GM19467 (cell line): ENCODE results near the gene PSG6.
"Not testable (repeated sequence)": the region's sequence is repeated elsewhere in the genome, so short reads cannot be mapped to it uniquely, and the experiment has no call there.

Experiments
- ATAC-seq: cut with Tn5 transposase; IDR thresholded peaks from one replicate; pipeline ENCODE4 v1.9.1; 2021; ENCODE audit warnings: mild to moderate bottlenecking, moderate library complexity; ENCODE audit not compliant: unreplicated experiment

PSG6 gene

DNA sequence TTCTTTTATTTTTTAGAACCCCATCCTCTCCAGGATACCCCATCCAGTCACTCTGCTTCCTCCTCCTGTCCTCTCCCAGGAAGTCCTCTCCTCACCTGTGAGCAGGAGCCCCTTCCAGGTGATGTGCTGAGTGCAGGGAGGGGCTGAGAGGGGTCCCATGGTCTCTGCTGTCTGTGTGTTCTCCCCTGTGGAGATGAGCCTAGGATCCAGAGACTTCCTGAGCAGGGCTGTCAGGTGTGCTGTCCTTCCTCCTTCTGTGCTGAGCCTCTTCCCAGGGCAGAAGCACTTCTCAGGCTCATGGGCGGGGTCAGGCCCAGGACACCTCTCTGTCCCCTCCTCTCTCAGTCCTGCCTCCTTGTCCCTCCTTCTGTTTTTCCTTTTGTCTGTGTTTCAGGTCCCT is at the start of gene PSG6:
Gene PSG6 (minus strand): TSS at position 261 of the 400 bp plus-strand sequence. CDS start 102 bp downstream, at position 159.
- not testable (repeated sequence) for ATAC-seq

DNA sequence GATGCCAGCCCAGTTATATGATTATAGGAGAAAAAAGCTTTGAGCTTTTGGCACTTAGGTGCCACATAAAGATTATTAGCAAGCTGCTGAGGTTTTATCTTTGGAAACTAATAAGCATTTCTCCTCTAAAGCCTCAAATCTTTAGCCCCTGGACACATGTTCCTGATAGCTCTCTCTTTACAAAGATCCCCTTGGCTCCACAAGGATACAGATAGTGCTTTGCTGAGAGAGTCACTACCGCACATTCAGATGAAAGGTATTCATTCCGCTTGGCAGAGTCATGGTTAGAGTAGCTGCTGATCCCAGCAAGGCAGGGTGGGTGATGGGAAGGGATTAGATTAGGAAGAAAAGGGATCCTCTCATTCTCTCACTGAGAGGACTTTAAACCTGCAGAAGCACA is 47.5 kb upstream of the PSG6 start:
- ATAC-seq: no peak

DNA sequence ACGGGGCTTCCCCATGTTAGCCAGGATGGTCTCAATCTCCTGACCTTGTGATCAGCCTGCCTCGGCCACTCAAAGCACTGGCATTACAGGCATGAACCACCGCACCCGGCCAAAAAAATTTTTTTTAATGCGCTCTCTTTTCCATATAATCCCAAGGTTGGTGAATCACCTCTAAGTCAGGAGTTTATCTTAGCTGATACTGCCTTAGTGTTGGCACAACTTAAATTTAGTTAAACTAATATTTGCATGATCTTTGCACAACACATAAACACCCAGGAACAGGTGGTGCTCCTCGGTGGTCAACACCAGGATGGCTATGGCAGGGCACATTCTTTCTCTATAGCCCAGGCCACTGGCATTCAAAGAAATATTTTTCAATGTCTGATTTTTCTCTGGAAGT is 43.4 kb upstream of the PSG6 start:
- ATAC-seq: no peak

DNA sequence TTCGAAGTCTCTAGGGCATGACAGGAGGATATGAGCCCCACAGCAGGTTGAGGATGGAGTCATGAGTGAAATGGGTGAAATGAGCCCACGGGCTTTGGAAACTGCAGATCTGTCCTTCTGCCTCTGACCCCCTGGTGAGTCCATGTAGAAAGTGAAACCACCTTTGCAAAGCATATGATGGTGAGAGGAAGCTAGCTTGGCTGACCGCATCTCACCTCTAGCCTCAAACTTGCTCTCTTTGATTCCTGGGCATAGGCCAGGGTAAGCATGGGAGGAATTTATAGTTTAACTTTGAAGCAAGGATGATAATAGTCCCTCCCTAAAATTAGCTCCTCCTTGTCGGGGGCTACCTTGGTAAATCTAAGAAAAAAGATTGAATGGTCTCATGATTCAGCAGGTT is 34.4 kb upstream of the PSG6 start:
- ATAC-seq: not testable (repeated sequence)

DNA sequence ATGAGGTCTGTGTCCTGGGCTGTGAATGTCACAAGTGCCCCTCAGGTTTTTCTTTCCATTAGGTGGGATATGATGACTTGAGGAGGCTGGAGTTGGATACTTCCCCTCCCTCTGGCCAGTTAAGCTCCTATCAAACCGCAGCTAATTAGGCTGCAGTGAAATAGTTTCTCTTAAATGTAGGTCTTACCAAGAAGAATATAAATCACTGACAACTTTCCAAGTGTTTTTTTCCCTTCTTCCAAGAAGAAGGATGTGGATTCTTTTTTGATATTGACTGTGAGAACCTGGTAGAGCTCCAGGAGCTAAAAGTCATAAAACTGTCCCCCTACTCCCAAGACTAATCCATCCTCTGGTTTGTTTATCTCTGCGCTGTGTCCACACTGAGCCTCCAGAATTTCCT is 33.8 kb upstream of the PSG6 start:
- ATAC-seq: not testable (repeated sequence)

DNA sequence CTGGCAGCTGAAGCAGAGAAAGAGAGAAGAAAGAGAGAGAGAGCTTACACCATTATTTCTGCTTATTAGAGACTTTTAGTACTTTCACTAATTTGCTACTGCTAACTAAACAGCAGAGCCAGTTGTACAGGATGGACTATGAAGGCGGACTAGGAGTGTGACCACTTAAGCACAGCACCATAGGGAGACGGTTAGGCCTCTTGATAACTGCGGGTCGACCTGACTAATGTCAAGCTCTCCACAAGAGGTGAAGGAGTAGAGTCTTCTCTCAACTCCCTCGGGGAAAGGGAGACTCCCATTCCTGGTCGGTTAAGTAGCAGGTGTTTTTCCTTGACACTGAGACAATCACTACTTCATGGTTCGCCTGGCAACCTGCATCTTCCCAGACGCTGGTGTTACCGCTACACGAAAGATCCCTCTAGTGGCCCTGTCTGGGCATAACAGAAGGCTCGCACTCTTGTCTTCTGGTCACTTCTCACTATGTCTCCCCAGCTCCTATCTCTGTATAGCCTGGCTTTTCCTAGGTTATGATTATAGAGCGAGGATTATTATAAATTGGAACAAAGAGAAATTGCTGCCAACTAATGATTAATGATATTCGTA is 24.6 kb upstream of the PSG6 start:
- ATAC-seq: no peak

DNA sequence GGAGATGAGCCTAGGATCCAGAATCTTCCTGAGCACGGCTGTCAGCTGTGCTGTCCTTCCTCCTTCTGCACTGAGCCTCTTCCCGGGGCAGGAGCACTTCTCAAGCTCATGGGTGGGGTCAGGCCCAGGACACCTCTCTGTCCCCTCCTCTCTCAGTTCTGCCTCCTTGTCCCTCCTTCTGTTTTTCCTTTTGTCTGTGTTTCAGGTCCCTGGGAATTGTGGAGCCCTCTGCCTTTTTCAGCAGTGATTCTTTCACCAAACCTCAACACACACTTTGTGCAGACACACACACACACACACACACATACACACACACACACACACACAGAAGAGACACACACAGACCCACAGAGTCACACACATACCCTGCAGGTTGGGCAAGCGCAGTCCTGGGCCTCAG is 19.4 kb upstream of the PSG6 start, which contains the start of gene PSG7:
Gene PSG7 (minus strand): TSS at position 101 of the 400 bp plus-strand sequence. CDS start 131 bp downstream, outside the sequence.
- ATAC-seq: not testable (repeated sequence)

DNA sequence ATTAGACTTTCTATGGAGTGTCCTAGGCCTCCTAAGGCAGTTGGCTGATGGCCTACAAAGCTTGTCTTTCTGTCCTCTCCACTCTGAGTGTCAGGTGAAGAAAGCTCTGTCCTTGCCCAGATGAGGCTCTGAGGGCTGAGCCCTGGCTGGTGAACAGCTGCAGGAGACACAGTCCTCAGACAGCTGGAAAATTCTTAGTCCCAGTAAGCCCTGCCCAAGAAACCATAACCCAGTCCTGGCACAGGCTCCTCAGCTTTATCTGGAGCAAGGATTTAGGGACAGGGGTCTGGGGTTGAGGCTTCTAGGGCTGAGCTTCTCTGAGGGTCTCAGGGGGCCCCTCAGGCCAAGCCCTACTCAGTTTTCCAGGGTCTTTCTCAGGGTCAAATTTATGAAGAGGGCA is 17.0 kb upstream of the PSG6 start:
- ATAC-seq: not testable (repeated sequence)

DNA sequence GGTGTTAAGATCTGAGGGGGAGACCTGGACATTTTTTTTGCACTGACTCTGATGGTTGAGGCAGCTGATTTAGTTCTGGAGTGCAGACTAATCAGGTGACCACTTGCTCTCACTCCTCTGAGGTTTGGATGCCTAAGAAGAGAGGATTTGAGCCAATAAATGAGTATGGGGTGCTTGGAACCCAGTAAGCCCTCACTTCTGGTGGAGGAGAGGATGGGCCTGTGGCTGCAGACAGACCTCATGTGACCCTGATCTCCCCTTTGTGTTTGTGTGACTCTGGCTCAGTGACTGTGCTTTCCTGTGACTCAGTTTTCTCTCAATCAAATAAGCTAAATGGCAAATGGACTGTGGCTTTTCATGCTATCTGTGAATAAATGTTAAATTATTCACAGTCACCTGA is 16.5 kb upstream of the PSG6 start:
- not testable (repeated sequence) for ATAC-seq

DNA sequence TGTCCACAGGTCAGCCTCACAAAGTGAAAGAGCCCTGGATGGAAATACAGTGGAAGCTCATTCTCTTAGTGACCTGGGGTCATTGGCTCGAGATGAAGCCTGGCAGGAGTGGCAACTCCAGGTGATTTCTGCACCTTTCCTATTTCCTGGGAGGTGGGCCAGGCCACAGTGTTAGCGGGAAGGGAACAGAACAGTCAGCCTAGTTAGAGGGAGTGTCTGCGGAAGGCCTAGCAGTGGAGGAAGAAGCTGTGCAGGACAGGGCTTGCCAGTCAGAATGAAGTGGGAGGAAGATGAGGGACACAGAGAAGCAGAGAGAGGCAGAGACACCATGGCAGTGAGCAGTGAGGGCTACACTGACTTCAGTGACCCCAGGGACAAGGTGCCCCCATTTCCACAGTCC is 15.7 kb upstream of the PSG6 start:
- ATAC-seq: not testable (repeated sequence)

DNA sequence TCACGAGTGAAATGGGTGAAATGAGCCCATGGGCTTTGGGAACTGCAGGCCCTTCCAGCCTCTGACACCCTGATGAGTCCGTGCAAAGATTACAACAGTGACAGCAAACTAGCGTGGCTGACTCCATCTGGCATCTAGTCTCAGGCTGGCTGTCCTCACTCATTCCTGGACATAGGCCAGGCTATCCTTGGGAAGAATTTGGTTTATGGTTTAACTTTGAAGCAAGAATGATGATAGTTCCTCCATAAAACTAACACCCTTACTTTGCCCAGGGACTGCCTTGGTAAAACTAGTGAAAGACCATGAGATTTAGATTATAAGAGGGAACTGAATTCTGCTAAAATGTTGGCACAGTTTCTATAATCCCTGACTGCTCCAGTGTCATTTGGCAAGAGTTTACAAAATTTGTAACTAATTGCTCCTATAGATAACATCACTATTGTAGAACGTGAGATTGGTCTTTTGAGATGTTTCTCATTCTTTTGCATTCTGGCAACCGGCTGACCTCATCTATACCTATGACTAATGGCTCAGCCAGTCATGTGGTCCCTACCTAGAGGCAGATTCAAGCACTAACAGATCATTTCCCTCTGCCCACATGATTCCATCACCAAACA is 14.9 kb upstream of the PSG6 start:
- not testable (repeated sequence) for ATAC-seq

DNA sequence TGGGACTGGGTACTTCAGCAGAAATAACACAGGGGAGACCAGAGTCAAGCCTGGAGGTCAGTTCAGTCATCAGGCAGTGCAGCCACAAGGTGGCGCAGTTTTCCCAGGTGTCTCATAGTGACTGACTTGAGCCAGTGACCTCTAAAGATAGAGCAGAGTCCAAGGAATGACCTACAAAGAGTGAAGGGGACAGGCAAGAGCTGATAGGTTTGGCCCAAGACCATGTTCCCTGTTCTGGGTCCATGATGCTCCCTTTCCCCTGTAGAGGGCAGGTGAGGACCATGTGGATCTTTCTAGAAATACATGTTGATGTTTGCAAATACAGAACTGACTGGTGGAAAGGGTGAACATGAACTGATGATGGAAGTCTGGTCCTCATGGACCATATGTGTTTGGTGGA is 12.5 kb upstream of the PSG6 start:
- ATAC-seq: not testable (repeated sequence)

DNA sequence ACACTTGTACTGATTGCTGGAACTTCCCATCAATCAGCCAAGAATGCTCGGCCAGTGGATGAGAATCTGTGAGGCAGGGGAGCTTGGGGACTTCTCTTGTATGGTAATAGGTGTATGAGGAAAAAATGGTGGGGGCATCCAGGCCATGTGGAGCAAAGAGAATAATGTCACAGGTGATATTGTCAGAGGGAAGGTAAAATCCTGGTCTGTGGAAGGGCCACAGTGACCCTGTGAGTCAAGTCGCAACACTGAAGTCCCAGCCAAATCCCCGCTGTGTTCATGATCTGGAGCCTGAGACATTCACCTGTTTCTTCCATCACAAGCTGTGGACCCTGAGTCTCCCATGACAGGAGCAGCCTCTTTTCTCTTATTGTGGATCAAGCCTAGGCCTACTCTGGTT is 11.2 kb upstream of the PSG6 start:
- no peak for ATAC-seq

DNA sequence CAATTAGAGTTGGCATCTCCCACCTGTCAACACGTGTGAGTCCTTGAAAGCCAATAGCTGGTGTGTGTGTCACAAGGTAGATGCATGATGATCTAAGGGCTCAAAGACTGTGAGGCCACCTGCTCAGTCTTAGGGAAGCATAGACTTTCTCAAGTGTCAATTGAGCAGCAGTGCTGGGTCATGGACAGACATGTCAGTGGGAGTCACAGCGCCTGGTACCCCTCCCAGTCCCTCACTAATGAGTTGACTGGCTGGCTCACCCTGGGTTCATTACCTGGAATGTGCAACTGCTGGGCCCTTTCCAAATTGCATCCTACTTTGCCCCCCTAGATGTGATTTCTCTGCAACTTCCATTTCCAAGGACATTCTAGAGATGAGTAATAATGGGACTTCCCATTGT is 9.1 kb upstream of the PSG6 start:
- ATAC-seq: no peak

DNA sequence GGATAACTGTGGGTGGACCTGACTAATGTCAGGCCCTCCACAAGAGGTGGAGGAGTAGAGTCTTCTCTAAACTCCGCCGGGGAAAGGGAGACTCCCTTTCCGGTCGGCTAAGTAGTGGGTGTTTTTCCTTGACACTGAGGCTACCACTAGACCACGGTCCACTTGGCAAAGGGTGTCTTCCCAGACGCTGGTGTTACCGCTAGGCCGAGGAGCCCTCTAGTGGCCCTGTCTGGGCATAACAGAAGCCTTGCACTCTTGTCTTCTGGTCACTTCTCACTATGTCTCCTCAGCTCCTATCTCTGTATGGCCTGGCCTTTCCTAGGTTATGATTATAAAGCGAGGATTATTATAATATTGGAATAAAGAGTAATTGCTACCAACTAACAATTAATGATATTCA is 5.4 kb upstream of the PSG6 start:
- ATAC-seq: not testable (repeated sequence)

DNA sequence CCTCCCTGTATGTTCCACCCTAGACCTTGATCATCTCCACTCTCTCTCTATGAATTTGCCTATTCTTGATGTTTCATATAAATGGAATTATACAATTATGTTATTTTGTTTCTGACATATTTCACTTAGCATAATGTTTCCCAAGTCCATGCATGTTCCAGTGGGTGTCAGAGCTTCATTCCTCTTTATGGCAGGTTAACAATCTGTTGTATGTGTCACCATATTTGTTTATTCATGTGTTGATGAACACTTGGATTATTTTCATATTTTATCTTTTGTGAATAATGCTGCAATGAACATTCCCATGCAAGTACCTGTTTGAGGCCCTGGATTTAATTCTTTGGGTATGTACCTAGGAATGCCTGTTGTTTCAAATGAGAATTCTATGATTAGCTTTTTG is 3.3 kb upstream of the PSG6 start:
- ATAC-seq: not testable (repeated sequence)

DNA sequence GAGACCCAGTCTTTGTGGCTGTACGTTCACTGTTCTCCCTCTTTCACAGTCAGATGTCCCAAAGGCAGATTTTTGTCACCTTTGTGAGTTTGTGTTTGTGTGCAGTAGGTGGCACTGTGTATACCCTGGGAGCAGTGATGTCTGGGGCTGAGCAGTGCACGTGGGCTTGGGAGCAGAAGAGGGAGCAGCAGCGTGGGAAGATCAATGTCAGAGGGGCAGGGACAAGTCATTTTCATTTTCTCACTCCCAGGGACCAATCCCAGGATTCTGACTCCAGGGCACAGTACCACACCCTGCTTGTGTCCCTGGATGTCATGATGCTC is 2.0 kb upstream of the PSG6 start:
- ATAC-seq: no peak

DNA sequence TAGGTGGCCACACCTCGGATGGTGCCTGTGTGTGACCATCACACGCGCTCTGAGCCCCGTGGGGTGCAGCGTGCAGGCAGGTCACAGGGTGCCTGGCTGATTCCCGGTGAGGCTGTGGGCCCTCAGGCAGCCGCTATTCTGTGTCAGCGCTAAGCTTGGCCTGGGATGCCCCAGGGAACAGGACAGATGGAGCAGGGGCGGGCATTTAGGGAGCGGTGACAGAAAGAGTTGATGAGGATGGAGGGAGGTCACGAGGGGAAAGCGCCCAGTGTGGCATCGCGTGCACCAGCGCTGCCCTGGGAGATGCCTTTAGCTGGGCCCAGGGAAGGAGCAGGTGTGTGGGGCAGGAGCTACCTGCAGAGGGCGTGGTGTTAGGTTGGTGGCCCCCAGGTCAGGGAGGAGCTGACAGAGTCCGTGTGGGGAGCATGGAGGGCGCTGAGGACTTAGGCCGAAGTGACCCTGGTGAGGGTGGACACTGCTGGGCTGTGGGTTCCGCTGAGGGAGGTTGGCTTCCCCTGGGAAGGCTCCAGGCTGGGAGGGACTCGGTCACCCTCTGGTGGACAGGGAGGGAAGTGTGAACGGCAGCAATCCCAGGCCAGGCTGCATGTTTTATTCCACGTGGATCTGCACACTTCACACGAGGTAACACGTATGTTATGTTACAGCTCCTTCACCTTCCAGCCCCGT is 1.5 kb upstream of the PSG6 start:
- ATAC-seq: not testable (repeated sequence)

DNA sequence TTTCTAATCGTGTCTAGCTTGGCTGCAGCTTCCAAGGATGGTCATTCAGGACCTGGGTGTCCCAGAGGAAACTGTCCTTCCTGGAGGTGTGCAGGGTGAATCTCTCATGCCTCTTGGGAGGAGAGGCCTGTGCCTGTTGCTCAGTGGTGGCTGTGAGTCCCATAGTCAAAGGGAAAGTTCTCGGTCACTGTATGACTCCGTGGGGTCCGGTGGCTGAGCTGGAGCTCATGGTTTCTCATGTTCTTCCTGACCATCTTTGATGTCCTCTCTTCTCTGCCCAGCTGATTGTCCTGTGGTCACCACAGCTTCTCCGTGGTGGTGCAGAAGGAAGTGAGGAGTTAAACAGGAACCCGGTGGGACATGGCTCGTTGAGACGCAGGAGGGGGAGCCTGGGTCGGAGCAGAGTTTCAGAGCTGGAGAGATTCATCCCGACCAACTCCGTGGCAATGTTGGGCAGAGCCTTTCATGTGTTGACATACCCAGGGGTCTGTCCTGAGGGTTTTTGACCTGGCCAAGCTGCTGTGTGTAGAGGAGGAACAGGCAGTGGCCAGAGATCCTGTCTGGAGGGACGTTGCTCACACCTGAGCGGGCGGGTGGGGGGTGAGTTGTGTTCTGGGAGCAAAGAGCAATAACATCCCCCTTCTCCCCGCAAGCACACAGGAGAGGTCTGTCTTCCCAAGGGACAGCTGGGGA is 829 bp upstream of the PSG6 start:
- ATAC-seq: not testable (repeated sequence)

DNA sequence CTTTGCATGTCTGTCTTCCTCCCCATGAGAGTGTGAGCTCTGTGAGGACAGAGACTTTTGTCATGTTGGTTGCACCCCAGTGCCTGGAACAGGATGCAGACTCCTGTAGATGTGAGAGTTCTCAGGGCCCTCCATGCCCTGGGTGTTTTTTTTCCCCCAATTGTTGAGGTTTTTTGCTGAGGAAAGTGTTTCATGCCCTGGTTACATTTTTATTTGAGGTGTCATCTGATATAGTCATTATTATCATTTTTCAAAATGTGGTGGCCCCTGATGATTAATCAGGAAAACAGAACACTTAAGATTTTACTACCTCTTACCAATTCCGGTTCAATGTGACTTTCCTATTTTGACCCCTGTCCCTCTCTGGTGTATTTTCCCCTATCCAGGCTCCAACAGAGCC is 763 bp downstream of the PSG6 start:
- ATAC-seq: not testable (repeated sequence)

DNA sequence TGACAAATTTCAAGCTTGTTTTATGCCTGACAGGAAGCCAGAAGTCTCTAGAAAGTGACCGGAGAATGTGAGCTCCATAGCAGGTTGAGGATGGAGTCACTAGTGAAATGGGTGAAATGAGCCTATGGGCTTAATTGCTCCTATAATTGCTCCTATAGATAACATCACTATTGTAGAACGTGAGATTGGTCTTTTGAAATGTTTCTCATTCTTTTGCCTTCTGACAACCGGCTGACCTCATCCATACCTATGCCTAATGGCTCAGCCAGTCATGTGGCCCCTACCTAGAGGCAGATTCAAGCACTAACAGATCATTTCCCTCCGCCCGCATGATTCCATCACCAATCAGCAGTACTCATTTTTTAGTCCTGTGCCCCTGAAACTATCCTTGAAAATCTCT is 4.2 kb downstream of the PSG6 start:
- not testable (repeated sequence) for ATAC-seq

DNA sequence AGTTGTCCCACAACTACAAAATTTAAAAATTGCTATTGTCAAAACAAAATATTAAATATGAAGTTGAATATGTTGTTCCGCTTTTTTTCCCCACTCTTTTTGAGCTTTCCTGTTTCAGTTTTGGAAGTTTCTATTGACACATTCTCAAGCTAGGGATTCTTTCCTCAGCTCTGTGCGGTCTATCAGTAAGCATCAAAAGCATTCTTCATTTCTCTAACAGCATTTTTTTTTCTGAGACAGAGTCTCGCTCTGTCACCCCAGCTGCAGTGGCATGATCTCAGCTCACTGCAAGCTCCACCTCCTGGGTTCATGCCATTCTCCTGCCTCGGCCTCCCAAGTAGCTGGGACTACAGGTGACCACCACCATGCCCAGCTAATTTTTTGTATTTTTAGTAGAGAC is 4.8 kb downstream of the PSG6 start:
- not testable (repeated sequence) for ATAC-seq
